NCI-H146 (cell line): Measurements from ENCODE around the gene EVI5L.
"Not testable (repeated sequence)": the region's sequence is repeated elsewhere in the genome, so short reads cannot be mapped to it uniquely, and the experiment has no call there.

Experiments used
- DNase-seq: peaks from one replicate; lab custom pipeline; 2025; lab: John Stamatoyannopoulos, UW

EVI5L gene

DNA sequence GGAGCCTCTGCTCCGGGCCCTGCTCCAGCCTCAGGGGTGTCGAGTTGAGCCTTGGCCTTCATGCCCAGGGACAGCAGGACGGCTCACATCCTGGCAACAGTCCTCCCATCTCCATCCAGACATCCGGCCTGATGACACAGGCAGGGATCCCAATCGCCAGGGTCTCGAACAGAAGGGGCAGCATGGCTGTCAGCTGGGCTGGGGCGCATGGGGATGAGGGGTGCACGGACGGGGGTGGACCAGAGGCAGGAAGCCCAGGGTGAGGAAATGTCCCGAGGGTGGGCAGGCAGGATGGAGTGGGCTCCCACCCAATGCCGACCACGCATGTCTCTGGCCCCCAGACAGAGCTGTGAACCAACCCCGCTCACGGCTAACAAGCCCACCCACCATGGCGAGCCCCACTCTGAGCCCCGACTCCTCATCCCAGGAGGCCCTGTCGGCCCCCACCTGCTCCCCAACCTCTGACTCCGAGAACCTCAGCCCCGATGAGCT, 16.2 kb downstream of the EVI5L start:
- DNase-seq = no peak

DNA sequence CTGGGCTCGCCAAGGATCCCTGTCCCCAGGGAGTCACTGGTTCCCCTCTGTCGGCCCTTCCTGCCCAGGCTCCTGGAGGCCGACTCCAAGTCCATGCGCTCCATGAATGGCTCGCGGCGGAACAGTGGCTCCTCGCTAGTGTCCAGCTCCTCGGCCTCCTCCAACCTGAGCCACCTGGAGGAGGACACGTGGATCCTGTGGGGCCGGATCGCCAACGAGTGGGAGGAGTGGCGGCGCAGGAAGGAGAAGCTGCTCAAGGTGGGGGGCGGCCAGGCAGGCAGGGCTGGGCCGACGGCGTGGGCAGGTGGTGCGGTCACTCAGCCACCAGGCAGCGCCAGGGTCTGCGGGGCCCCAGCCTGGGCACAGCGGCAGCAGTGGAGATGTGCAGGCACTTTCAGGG, 17.6 kb downstream of the EVI5L start:
- DNase-seq = no peak

GRCh38 chr19:7848779-7849457, 18.9 kb downstream of the EVI5L start:
- DNase-seq = no peak

GRCh38 chr19:7849631-7849999, 19.6 kb downstream of the EVI5L start:
- DNase-seq = no peak

DNA sequence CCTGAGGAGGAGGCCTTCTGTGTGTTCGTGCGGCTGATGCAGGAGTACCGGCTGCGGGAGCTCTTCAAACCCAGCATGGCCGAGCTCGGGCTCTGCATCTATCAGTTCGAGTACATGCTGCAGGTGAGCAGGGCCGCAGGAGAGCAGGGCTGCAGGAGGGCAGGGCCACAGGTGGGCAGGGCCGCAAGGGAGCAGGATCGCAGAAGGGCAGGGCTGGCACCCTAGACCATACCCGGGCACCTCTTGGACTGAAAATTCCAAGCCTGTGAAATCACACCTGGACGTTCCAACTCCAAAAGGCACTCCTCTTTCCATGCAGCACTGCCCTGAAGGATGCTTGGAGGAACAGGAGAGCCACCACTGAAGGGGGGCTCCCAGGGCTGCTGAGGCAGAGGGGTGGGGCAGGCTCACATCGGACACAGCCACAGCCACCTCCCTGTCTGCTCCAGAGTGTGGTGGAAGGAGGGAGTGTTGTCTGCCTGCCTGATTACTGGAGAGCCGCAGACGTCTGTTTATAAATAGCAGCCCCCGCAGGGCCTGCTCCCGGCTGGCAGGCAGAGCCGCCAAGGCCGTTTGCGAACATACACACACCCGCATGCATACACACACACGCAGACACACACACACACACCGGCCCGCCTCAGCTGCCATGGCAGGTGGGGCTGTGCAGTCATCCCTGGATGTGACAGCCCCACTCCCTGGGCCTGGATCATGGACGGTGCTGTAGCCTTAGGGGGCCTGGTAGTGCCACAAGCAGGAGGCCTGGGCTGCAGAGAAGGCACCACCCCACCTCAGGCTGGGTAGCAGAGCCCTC, 20.2 kb downstream of the EVI5L start:
- no peak for DNase-seq

- no peak for DNase-seq
Observed at GRCh38 chr19:7850945-7851622, 21.1 kb downstream of the EVI5L start.

GRCh38 chr19:7851623-7852500, 21.8 kb downstream of the EVI5L start:
- DNase-seq = no peak

DNA sequence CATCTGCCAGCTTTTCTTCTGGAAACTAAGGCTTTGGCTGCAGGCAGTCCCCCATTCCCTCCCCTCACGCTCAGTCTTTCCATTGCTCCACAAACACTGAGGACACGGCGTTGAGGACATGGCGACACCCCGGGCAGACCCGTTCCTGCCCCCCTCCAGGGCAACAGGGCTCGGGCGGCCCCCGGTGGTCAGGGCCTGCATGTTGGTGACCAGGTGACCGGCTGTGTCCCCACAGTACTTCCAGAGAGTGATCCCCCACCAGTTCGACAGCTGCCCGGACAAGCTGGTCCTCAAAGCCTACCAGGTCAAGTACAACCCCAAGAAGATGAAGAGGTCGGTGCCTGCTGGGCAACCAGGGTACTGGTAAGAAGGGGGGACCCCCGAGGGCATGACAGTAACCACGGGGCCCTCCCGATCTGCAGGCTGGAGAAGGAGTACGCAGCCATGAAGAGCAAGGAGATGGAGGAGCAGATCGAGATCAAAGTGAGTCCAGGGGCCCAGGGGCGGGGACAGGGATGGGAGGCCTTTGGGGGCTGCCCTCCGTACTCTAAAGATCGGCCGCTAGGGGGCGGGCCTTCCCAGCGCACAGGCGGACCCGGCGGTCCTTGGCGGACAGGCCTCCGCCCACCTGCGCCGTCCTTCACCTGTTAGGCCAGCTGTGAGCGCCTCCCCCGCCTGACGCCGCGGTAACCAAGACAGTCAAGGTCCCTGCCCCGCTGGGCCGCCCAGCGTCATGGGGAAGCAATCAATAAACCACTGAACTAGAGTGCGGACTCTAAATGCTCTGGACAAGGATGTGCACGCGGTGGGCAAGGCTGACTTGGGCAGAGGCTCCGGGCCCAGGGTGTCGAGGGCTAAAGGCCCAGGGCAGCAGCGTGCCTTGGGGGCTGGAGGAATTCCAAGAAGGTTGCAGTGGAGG, 23.1 kb downstream of the EVI5L start:
- peak; percentile 95 for DNase-seq

DNA sequence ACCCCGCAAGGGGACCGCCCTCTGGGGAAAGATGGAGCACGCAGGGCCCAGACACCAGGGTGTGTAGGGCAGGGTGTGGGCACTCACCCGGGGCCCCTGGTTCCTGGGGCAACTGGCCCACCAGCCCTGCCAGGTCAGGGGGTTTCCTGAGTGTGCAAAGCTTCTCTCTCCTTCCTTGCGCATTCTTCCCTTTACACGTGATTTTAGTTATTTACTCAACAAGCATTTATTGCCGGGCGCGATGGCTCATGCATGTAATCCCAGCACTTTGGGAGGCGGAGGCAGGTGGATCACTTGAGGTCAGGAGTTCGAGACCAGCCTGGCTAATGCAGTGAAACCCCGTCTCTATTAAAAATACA, 23.7 kb downstream of the EVI5L start:
- DNase-seq = no peak

- no peak for DNase-seq
Observed at GRCh38 chr19:7855426-7856108, 25.5 kb downstream of the EVI5L start.

- DNase-seq = no peak
Observed at GRCh38 chr19:7856109-7856591, 26.1 kb downstream of the EVI5L start.

DNA sequence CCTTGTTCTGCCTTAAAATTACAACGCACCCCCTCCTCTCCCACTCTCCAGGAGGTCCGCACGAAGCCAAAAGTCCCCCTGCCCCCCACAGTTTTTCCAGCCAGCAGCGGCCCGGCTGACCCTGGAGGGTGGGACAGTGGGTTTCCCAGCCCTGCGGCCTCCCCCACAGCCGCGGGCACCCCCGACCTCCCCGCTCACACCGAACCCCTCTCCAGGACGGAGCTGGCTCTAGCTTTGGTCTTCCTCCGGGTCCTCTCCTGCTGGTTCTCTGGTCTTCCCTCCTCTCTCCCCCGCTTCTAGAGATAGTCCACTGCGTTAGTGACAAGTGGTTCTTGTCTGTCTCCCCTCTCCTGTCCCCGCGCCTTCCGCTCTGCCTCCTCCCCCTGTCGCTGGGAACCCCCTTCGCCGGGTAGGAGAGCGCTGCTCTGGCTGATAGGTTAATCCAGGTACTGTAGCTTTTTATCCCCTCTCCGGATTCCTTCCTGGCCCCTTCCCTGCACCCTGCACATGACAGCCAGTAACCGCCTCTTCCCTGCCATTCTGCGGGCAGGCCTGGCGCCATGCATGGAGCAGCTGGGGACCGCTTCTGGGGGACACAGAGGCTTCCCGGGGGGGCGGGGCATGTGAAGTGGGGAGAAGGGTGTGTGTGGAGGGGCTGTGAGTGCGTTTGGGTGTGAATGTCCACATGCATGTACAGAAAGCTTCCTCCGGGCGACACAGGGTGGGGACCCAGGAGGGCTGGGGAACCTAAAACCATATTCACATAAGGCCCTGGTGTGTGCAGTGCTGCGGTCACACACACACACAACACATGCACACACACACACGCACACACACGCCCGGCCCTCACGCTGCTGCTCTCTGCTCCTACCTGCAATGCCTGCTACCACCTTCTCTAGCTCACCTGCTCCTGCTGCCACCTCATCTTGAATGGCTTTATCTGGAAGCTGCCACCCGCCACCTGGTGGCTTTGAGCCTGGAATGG, 27.0 kb downstream of the EVI5L start:
- no peak for DNase-seq

GRCh38 chr19:7857727-7858108, 27.7 kb downstream of the EVI5L start:
- no peak for DNase-seq

GRCh38 chr19:7858109-7858770, 28.2 kb downstream of the EVI5L start:
- no peak for DNase-seq

- not testable (repeated sequence) for DNase-seq
Observed at GRCh38 chr19:7859087-7859486, 29.1 kb downstream of the EVI5L start.

- no peak for DNase-seq
Observed at GRCh38 chr19:7859831-7860713, 30.1 kb downstream of the EVI5L start.
